ENCODE measurements around the gene LAMC3. TPM values are rescaled to one million over a fixed set of nuclear protein-coding genes. Genes with fewer than 3 reads are reported as not detected.

Gene LAMC3
- total RNA-seq, 1 experiment from 2014 or later: not detected

- Mint-ChIP-seq H3K4me1 (ENCODE audit: insufficient read depth, unreplicated experiment) (no peaks in the 10 kb centered on the region), H3K4me3 (ENCODE audit: unreplicated experiment) (no peak overlapping the region), H3K27me3 (ENCODE audit: insufficient read depth, unreplicated experiment) (no peaks in the 10 kb centered on the region), H3K9me3 (ENCODE audit: unreplicated experiment) (no peaks in the 10 kb centered on the region), H3K36me3 (ENCODE audit: insufficient read depth, unreplicated experiment) (no peaks in the 10 kb centered on the region), H3K27ac (ENCODE audit: low read depth, unreplicated experiment) (no peak overlapping the region)
- BruUV-seq (replicated peaks): no TSS peak
- CTCF ChIA-PET: interaction anchor here (0.5 to 4.4 kb wide), 26 partner anchors 9 to 742 kb away, joined by 3 to 26 read pairs (median 4); no protein-coding TSS in a partner anchor
- no peak for TF ChIP-seq CTCF (IDR thresholded peaks at IDR 0.05; ENCODE audit: unreplicated experiment)
- intact Hi-C loops (cut with micrococcal nuclease): loop anchor here (5.0 kb wide), 1 partner anchor 55 kb away; no protein-coding TSS in a partner anchor
- no peak for DNase-seq (ENCODE audit: unreplicated experiment)
- POLR2A ChIA-PET: interaction anchor here (0.7 to 0.8 kb wide), 2 partner anchors 69 to 769 kb away, joined by 3 read pairs; partner anchors contain the start of gene NUP214
Measured at GRCh38 chr9:131056781-131057506, 48.0 kb downstream of the LAMC3 start.

GRCh38 chr9:131060900-131061630, 52.1 kb downstream of the LAMC3 start:
- ChIA-PET POLR2A (no interaction called here), CTCF (interaction anchor here (0.6 to 1.8 kb wide), 4 partner anchors 9 to 276 kb away, joined by 3 to 7 read pairs (median 4); no protein-coding TSS in a partner anchor)
- TF ChIP-seq CTCF (IDR thresholded peaks at IDR 0.05; ENCODE audit: unreplicated experiment): no peak
- H3K36me3 Mint-ChIP-seq (ENCODE audit: insufficient read depth, unreplicated experiment): no peaks in the 10 kb centered on the region
- peaks cover 9% of the 10 kb centered on the region for H3K9me3 Mint-ChIP-seq (ENCODE audit: unreplicated experiment)
- intact Hi-C loops (cut with micrococcal nuclease): no loop called here
- H3K27ac Mint-ChIP-seq (ENCODE audit: low read depth, unreplicated experiment): no peak overlapping the region
- H3K27me3 Mint-ChIP-seq (ENCODE audit: insufficient read depth, unreplicated experiment): peaks cover 31% of the 10 kb centered on the region
- BruUV-seq (replicated peaks): no TSS peak
- H3K4me1 Mint-ChIP-seq (ENCODE audit: insufficient read depth, unreplicated experiment): no peaks in the 10 kb centered on the region
- H3K4me3 Mint-ChIP-seq (ENCODE audit: unreplicated experiment): no peak overlapping the region
- no peak for DNase-seq (ENCODE audit: unreplicated experiment)

GRCh38 chr9:131062969-131063368, 54.0 kb downstream of the LAMC3 start:
- DNase-seq (ENCODE audit: unreplicated experiment): no peak
- H3K9me3 Mint-ChIP-seq (ENCODE audit: unreplicated experiment): peaks cover 9% of the 10 kb centered on the region
- intact Hi-C loops (cut with micrococcal nuclease): no loop called here
- no peak overlapping the region for H3K27ac Mint-ChIP-seq (ENCODE audit: low read depth, unreplicated experiment)
- no TSS peak for BruUV-seq (replicated peaks)
- no peak overlapping the region for H3K4me3 Mint-ChIP-seq (ENCODE audit: unreplicated experiment)
- peaks cover 50% of the 10 kb centered on the region for H3K27me3 Mint-ChIP-seq (ENCODE audit: insufficient read depth, unreplicated experiment)
- H3K4me1 Mint-ChIP-seq (ENCODE audit: insufficient read depth, unreplicated experiment): no peaks in the 10 kb centered on the region
- TF ChIP-seq CTCF (IDR thresholded peaks at IDR 0.05; ENCODE audit: unreplicated experiment): no peak
- POLR2A ChIA-PET: interaction anchor here (1.1 kb wide), 2 partner anchors 12 to 62 kb away, joined by 3 read pairs; partner anchors contain the start of gene NUP214
- H3K36me3 Mint-ChIP-seq (ENCODE audit: insufficient read depth, unreplicated experiment): no peaks in the 10 kb centered on the region
- CTCF ChIA-PET: interaction anchor here (1.2 kb wide), 1 partner anchor 89 kb away, joined by 4 read pairs; no protein-coding TSS in a partner anchor

- Mint-ChIP-seq H3K9me3 (ENCODE audit: unreplicated experiment) (peaks cover 9% of the 10 kb centered on the region), H3K36me3 (ENCODE audit: insufficient read depth, unreplicated experiment) (peaks cover 6% of the 10 kb centered on the region), H3K4me1 (ENCODE audit: insufficient read depth, unreplicated experiment) (no peaks in the 10 kb centered on the region), H3K27me3 (ENCODE audit: insufficient read depth, unreplicated experiment) (peaks cover 61% of the 10 kb centered on the region), H3K27ac (ENCODE audit: low read depth, unreplicated experiment) (no peak overlapping the region), H3K4me3 (ENCODE audit: unreplicated experiment) (no peak overlapping the region)
- BruUV-seq (replicated peaks): no TSS peak
- ChIA-PET CTCF (no interaction called here), POLR2A (no interaction called here)
- TF ChIP-seq CTCF (IDR thresholded peaks at IDR 0.05; ENCODE audit: unreplicated experiment): no peak
- DNase-seq (ENCODE audit: unreplicated experiment): no peak
- intact Hi-C loops (cut with micrococcal nuclease): no loop called here
Measured at GRCh38 chr9:131065599-131065998, 56.6 kb downstream of the LAMC3 start.

Measured in MCF 10A (cell line).